ENCODE results near the gene FSIP1. TPM values are rescaled to one million over a fixed set of nuclear protein-coding genes. Genes with fewer than 3 reads are reported as not detected.

The FSIP1 gene
- total RNA-seq, 1 donor from 2014 or later, result 0.53 TPM

DNA sequence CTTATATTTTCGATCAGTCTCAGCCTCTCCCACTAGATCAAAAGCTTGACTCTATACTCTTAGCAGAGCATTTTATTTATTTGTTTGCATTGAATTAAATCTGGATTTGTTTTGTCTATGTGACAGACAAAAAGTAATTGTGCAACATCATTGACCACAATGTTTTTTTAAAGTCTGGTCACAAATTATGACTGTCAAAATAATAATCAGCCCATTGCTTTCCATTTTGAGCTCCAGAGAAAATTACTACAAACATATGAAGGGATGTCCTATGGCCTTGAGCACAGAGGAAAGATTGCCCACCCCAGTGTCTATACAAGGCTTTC is 82.3 kb downstream of the FSIP1 start:
- POLR2A ChIA-PET, result no interaction called here
- no peak for ATAC-seq (ENCODE audit: low read depth)
- peaks cover 3% of the 10 kb centered on the region for H3K27me3 Mint-ChIP-seq
- no peak overlapping the region for H3K27ac Mint-ChIP-seq
- no peak overlapping the region for H3K4me3 Mint-ChIP-seq
- H3K4me1 Mint-ChIP-seq, result no peaks in the 10 kb centered on the region
- no peak for DNase-seq
- TF ChIP-seq, protein P1, sequence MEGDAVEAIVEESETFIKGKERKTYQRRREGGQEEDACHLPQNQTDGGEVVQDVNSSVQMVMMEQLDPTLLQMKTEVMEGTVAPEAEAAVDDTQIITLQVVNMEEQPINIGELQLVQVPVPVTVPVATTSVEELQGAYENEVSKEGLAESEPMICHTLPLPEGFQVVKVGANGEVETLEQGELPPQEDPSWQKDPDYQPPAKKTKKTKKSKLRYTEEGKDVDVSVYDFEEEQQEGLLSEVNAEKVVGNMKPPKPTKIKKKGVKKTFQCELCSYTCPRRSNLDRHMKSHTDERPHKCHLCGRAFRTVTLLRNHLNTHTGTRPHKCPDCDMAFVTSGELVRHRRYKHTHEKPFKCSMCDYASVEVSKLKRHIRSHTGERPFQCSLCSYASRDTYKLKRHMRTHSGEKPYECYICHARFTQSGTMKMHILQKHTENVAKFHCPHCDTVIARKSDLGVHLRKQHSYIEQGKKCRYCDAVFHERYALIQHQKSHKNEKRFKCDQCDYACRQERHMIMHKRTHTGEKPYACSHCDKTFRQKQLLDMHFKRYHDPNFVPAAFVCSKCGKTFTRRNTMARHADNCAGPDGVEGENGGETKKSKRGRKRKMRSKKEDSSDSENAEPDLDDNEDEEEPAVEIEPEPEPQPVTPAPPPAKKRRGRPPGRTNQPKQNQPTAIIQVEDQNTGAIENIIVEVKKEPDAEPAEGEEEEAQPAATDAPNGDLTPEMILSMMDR (IDR thresholded peaks at IDR 0.05), result no peak
- no peaks in the 10 kb centered on the region for H3K36me3 Mint-ChIP-seq (ENCODE audit: low read depth)
- intact Hi-C loops (cut with micrococcal nuclease), result no loop called here
- CTCF ChIA-PET, result no interaction called here
- H3K9me3 Mint-ChIP-seq, result no peaks in the 10 kb centered on the region

DNA sequence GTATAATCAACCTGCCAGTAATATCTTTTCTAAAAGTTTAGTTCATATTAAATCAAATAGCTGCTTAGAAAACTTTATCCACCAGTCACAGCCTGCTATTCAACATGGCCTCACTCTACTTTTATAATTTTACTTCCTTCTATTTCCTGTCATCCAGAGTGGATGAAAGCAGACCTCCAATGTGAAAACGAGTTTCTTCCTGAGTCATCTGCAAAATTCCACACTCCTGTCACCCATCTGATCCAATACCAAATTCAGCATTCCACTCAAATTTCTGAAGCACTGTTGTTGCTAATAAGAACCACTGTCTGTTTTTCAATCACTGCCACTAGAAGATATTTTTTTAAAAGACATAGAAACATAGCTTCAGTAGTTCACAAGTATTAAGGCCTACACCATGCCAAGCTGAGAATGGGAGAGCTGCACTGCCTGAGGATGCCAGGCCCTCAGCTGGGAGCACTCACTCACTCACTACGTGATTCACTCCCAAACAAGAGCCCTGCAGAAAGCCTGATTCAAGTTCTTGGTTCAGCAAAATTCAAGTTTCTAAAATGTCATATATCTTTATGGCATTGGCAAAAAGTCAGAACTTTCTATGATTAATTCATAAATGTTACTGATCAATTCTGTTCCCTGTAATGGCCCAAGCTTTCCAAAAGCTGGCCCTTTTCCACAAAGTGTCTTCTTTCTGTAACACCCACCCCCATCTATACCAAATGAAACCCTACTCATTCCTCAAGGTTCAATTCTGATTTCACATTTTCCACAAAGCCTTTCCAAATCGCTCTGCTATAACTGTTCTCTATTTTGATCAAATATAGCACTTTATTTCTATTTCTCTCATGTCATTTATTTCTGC is 82.9 kb downstream of the FSIP1 start:
- ATAC-seq (ENCODE audit: low read depth) (no peak), DNase-seq (no peak)
- no peak overlapping the region for H3K27ac Mint-ChIP-seq
- POLR2A ChIA-PET, result no interaction called here
- intact Hi-C loops (cut with micrococcal nuclease), result no loop called here
- TF ChIP-seq, protein P1 (IDR thresholded peaks at IDR 0.05), result no peak
- peaks cover 5% of the 10 kb centered on the region for H3K27me3 Mint-ChIP-seq
- no peaks in the 10 kb centered on the region for H3K9me3 Mint-ChIP-seq
- no peak overlapping the region for H3K4me3 Mint-ChIP-seq
- CTCF ChIA-PET, result interaction anchor here (0.8 kb wide), 1 partner anchor 14 kb away, joined by 3 read pairs; no protein-coding TSS in a partner anchor
- H3K4me1 Mint-ChIP-seq, result no peaks in the 10 kb centered on the region
- H3K36me3 Mint-ChIP-seq (ENCODE audit: low read depth), result no peaks in the 10 kb centered on the region

GRCh38 chr15:39698444-39699390 is 83.9 kb downstream of the FSIP1 start:
- Mint-ChIP-seq H3K27ac (no peak overlapping the region), H3K4me1 (no peaks in the 10 kb centered on the region), H3K9me3 (no peaks in the 10 kb centered on the region), H3K27me3 (peaks cover 5% of the 10 kb centered on the region), H3K36me3 (ENCODE audit: low read depth) (no peaks in the 10 kb centered on the region), H3K4me3 (no peak overlapping the region)
- no peak for ATAC-seq (ENCODE audit: low read depth)
- DNase-seq, result no peak
- TF ChIP-seq, protein P1 (IDR thresholded peaks at IDR 0.05), result no peak
- ChIA-PET CTCF (interaction anchor here (0.8 kb wide), 1 partner anchor 13 kb away, joined by 3 read pairs; no protein-coding TSS in a partner anchor), POLR2A (no interaction called here)
- intact Hi-C loops (cut with micrococcal nuclease), result no loop called here

DNA sequence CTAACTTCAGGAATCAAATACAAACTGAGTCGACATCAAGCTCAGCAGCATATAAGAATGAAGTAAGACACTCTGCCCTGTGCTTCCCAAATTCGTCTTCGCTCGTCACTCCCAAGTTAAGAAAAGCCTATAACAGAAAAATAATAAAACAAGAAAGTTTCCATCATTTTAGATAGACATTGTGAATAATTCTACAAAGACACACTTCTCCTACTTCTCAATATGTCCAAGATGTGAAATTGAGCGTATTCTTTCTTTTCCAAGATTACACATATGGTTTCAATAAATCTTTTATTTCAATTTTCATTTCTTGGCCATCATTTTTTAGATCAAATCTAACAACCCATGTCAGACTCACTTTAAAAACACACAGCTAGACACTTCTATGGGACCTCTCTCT is 85.1 kb downstream of the FSIP1 start:
- Mint-ChIP-seq H3K4me1 (no peaks in the 10 kb centered on the region), H3K27ac (no peak overlapping the region), H3K27me3 (peaks cover 5% of the 10 kb centered on the region), H3K4me3 (no peak overlapping the region), H3K36me3 (ENCODE audit: low read depth) (no peaks in the 10 kb centered on the region), H3K9me3 (no peaks in the 10 kb centered on the region)
- DNase-seq (no peak), ATAC-seq (ENCODE audit: low read depth) (no peak)
- TF ChIP-seq, protein P1 (IDR thresholded peaks at IDR 0.05), result no peak
- intact Hi-C loops (cut with micrococcal nuclease), result no loop called here
- ChIA-PET CTCF (no interaction called here), POLR2A (no interaction called here)

- no peaks in the 10 kb centered on the region for H3K36me3 Mint-ChIP-seq (ENCODE audit: low read depth)
- H3K9me3 Mint-ChIP-seq, result no peaks in the 10 kb centered on the region
- no peak for DNase-seq
- ChIA-PET POLR2A (no interaction called here), CTCF (no interaction called here)
- intact Hi-C loops (cut with micrococcal nuclease), result no loop called here
- ATAC-seq (ENCODE audit: low read depth), result no peak
- no peaks in the 10 kb centered on the region for H3K4me1 Mint-ChIP-seq
- H3K4me3 Mint-ChIP-seq, result no peak overlapping the region
- no peak overlapping the region for H3K27ac Mint-ChIP-seq
- H3K27me3 Mint-ChIP-seq, result peaks cover 5% of the 10 kb centered on the region
- TF ChIP-seq, protein P1 (IDR thresholded peaks at IDR 0.05), result no peak
Measured at GRCh38 chr15:39695793-39696192, 86.8 kb downstream of the FSIP1 start.
